ENCODE data around the gene GAS2L3.

DNA sequence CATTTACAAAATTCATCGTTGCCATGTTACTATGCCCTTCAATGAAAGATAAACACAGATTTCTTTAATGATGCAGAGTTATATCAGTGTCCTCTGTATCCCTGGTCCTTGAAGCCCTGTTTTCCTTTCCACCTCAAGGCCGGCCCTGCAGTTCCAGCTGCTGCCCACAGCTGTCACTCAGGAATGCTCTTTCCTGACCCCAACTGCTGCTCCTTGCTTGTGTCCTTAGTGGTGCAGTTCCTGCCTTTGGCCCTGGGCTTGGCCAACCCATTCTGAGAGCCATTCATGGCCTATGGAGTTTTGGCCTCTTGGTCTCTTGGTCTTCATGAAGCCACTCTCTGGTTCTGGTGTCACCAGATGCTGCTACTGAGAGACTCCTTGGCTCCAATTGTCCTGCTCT lies 93.1 kb downstream of the GAS2L3 start:
- TF ChIP-seq, protein P1, sequence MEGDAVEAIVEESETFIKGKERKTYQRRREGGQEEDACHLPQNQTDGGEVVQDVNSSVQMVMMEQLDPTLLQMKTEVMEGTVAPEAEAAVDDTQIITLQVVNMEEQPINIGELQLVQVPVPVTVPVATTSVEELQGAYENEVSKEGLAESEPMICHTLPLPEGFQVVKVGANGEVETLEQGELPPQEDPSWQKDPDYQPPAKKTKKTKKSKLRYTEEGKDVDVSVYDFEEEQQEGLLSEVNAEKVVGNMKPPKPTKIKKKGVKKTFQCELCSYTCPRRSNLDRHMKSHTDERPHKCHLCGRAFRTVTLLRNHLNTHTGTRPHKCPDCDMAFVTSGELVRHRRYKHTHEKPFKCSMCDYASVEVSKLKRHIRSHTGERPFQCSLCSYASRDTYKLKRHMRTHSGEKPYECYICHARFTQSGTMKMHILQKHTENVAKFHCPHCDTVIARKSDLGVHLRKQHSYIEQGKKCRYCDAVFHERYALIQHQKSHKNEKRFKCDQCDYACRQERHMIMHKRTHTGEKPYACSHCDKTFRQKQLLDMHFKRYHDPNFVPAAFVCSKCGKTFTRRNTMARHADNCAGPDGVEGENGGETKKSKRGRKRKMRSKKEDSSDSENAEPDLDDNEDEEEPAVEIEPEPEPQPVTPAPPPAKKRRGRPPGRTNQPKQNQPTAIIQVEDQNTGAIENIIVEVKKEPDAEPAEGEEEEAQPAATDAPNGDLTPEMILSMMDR (IDR thresholded peaks at IDR 0.05) = no peak
- TF ChIP-seq EP300 (IDR thresholded peaks at IDR 0.05; ENCODE audit: low read depth) (no peak), POLR2A (IDR thresholded peaks at IDR 0.05) (no peak)

All from transverse colon (tissue), 3 donors.